Activated B cell treated with CpG ODN at 0.5 μM for 24 hours (primary cell): ENCODE results near the gene NDUFAF5. TPM values are rescaled to one million over a fixed set of nuclear protein-coding genes. Genes with fewer than 3 reads are reported as not detected.

Experiments used
- ATAC-seq: fragments of 200-7000 bp; cut with Tn5 transposase; one replicate; pipeline ENCODE4 v1.10.0; 2021; ENCODE audit warnings: low read depth, mild to moderate bottlenecking, moderate library complexity
- CTCF ChIA-PET: fragments of 350-600 bp; sonication (Branson Sonifier 250); formaldehyde crosslinking; loops from one replicate; lab custom pipeline; 2021; ENCODE audit warnings: antibody characterized with exemption; lab: Charles Lee
- POLR2A ChIA-PET: fragments of 350-600 bp; sonication (Branson Sonifier 250); formaldehyde crosslinking; loops from one replicate; lab custom pipeline; 2021; ENCODE audit warnings: antibody characterized with exemption; lab: Charles Lee
- DNase-seq: peaks from one replicate; pipeline ENCODE4 v3.0.0; 2022
- H3K27ac Mint-ChIP-seq: one replicate; pipeline ENCODE4 v1.8.0; 2020; ENCODE audit warnings: mixed read lengths
- H3K27me3 Mint-ChIP-seq: one replicate; pipeline ENCODE4 v1.8.0; 2021; ENCODE audit warnings: mixed read lengths
- H3K36me3 Mint-ChIP-seq: one replicate; pipeline ENCODE4 v1.8.0; 2021; ENCODE audit warnings: low read depth, mixed read lengths
- H3K4me1 Mint-ChIP-seq: one replicate; pipeline ENCODE4 v1.8.0; 2021; ENCODE audit warnings: mixed read lengths
- H3K4me3 Mint-ChIP-seq: one replicate; pipeline ENCODE4 v1.8.0; 2020; ENCODE audit warnings: mild to moderate bottlenecking, mixed read lengths
- H3K9me3 Mint-ChIP-seq: one replicate; pipeline ENCODE4 v1.8.0; 2020; ENCODE audit warnings: mixed read lengths
- CTCF ChIP-seq: fragments of 200-600 bp; IDR thresholded peaks from one replicate; pipeline ENCODE4 v1.8.0; 2022; ENCODE audit warnings: antibody characterized with exemption, mild to moderate bottlenecking
- intact Hi-C: fragments of 100-400 bp; cut with micrococcal nuclease; formaldehyde crosslinking; loops from one replicate; pipeline ENCODE4 v1.15.1; 2024
- total RNA-seq: library from RNA; stranded (reverse); gene quantifications from 2 replicates; pipeline ENCODE4 v1.2.3, GENCODE V29; 2022

Gene NDUFAF5
- total RNA-seq, 1 donor from 2014 or later: 29.8 TPM

GRCh38 chr20:13863244-13863643, 78.4 kb downstream of the NDUFAF5 start:
- H3K4me3 Mint-ChIP-seq: no peak overlapping the region
- H3K27me3 Mint-ChIP-seq: peaks cover 5% of the 10 kb centered on the region
- no peak overlapping the region for H3K27ac Mint-ChIP-seq
- ChIA-PET POLR2A (no interaction called here), CTCF (no interaction called here)
- TF ChIP-seq CTCF: no peak
- H3K4me1 Mint-ChIP-seq: no peaks in the 10 kb centered on the region
- no peak for DNase-seq
- H3K9me3 Mint-ChIP-seq: no peaks in the 10 kb centered on the region
- ATAC-seq: no peak
- intact Hi-C loops: no loop called here
- no peaks in the 10 kb centered on the region for H3K36me3 Mint-ChIP-seq

GRCh38 chr20:13865156-13865555, 80.3 kb downstream of the NDUFAF5 start:
- H3K27me3 Mint-ChIP-seq: peaks cover 5% of the 10 kb centered on the region
- no peak overlapping the region for H3K27ac Mint-ChIP-seq
- no peak overlapping the region for H3K4me3 Mint-ChIP-seq
- ChIA-PET CTCF (no interaction called here), POLR2A (no interaction called here)
- no peak for TF ChIP-seq CTCF
- ATAC-seq: no peak
- intact Hi-C loops: no loop called here
- no peak for DNase-seq
- H3K36me3 Mint-ChIP-seq: no peaks in the 10 kb centered on the region
- no peaks in the 10 kb centered on the region for H3K4me1 Mint-ChIP-seq
- H3K9me3 Mint-ChIP-seq: no peaks in the 10 kb centered on the region

GRCh38 chr20:13865791-13866351, 81.0 kb downstream of the NDUFAF5 start:
- intact Hi-C loops: no loop called here
- ChIA-PET POLR2A (no interaction called here), CTCF (no interaction called here)
- peaks cover 3% of the 10 kb centered on the region for H3K27me3 Mint-ChIP-seq
- H3K9me3 Mint-ChIP-seq: no peaks in the 10 kb centered on the region
- no peak overlapping the region for H3K27ac Mint-ChIP-seq
- H3K4me3 Mint-ChIP-seq: no peak overlapping the region
- no peak for TF ChIP-seq CTCF
- H3K36me3 Mint-ChIP-seq: no peaks in the 10 kb centered on the region
- ATAC-seq (no peak), DNase-seq (no peak)
- H3K4me1 Mint-ChIP-seq: no peaks in the 10 kb centered on the region

GRCh38 chr20:13868331-13868730, 83.5 kb downstream of the NDUFAF5 start:
- Mint-ChIP-seq H3K36me3 (no peaks in the 10 kb centered on the region), H3K27ac (no peak overlapping the region), H3K4me1 (no peaks in the 10 kb centered on the region), H3K9me3 (no peaks in the 10 kb centered on the region), H3K27me3 (peaks cover 2% of the 10 kb centered on the region), H3K4me3 (no peak overlapping the region)
- TF ChIP-seq CTCF: no peak
- ChIA-PET CTCF (no interaction called here), POLR2A (no interaction called here)
- no peak for ATAC-seq
- intact Hi-C loops: no loop called here
- no peak for DNase-seq

GRCh38 chr20:13870170-13870748, 85.4 kb downstream of the NDUFAF5 start:
- H3K27me3 Mint-ChIP-seq: no peaks in the 10 kb centered on the region
- no peak for TF ChIP-seq CTCF
- ChIA-PET CTCF (no interaction called here), POLR2A (no interaction called here)
- intact Hi-C loops: no loop called here
- H3K9me3 Mint-ChIP-seq: no peaks in the 10 kb centered on the region
- no peak overlapping the region for H3K4me3 Mint-ChIP-seq
- DNase-seq: no peak
- no peaks in the 10 kb centered on the region for H3K4me1 Mint-ChIP-seq
- no peaks in the 10 kb centered on the region for H3K36me3 Mint-ChIP-seq
- H3K27ac Mint-ChIP-seq: no peak overlapping the region
- ATAC-seq: no peak

Other genes starting within 250 kb of the NDUFAF5 start
- gene TASP1, start 146.1 kb upstream of the NDUFAF5 start, total RNA-seq: 17.6 and 20.6 TPM in 2 replicates
- gene ESF1, start 109 bp upstream of the NDUFAF5 start, total RNA-seq: 15.5 and 15.8 TPM in 2 replicates
- not detected in 2 replicates for gene SEL1L2, start 205.6 kb downstream of the NDUFAF5 start, total RNA-seq
- gene MACROD2, start 210.5 kb downstream of the NDUFAF5 start, total RNA-seq: 54.8 and 55.1 TPM in 2 replicates